GM21367 (cell line): ENCODE measurements around the gene TMEM131.
"Not testable (repeated sequence)": the region's sequence is repeated elsewhere in the genome, so short reads cannot be mapped to it uniquely, and the experiment has no call there.

ENCODE experiments used
- ATAC-seq: cut with Tn5 transposase; IDR thresholded peaks from one replicate; pipeline ENCODE4 v1.9.1; 2021; ENCODE audit not compliant: unreplicated experiment

Gene TMEM131

GRCh38 chr2:97714950-97715652 is 280.6 kb downstream of the TMEM131 start:
- no peak for ATAC-seq

- ATAC-seq: no peak
These were observed 281.4 kb downstream of the TMEM131 start for GRCh38 chr2:97714084-97714949.

GRCh38 chr2:97713296-97714083 is 282.3 kb downstream of the TMEM131 start, which contains the start of gene ZAP70:
Gene ZAP70 (plus strand): TSS chr2:97713576. CDS start chr2:97724037, 10,461 bp downstream.
- ATAC-seq: no peak

GRCh38 chr2:97712693-97713295 is 283.0 kb downstream of the TMEM131 start:
- no peak for ATAC-seq

- ATAC-seq: not testable (repeated sequence)
These were observed 283.6 kb downstream of the TMEM131 start for GRCh38 chr2:97712175-97712574.

GRCh38 chr2:97711394-97711711 is 284.4 kb downstream of the TMEM131 start:
- ATAC-seq: no peak

- ATAC-seq: no peak
These were observed 287.1 kb downstream of the TMEM131 start for GRCh38 chr2:97708608-97709007.

- ATAC-seq: no peak
These were observed 287.7 kb downstream of the TMEM131 start for GRCh38 chr2:97708048-97708380.

- no peak for ATAC-seq
These were observed 288.2 kb downstream of the TMEM131 start for GRCh38 chr2:97707362-97708047.

GRCh38 chr2:97706708-97707345 is 288.9 kb downstream of the TMEM131 start:
- ATAC-seq: no peak
